ENCODE results near the gene AKAP13.
A peak's percentile ranks its signal among the peaks of the same experiment; 100 is the strongest.
"Not testable (repeated sequence)": the region's sequence is repeated elsewhere in the genome, so short reads cannot be mapped to it uniquely, and the experiment has no call there.

The AKAP13 gene

GRCh38 chr15:85779249-85779648 lies 398.8 kb downstream of the AKAP13 start:
- no peak for DNase-seq

- DNase-seq, result no peak
These were observed 400.0 kb downstream of the AKAP13 start for GRCh38 chr15:85780225-85780985.

- no peak for DNase-seq
These were observed 400.7 kb downstream of the AKAP13 start for GRCh38 chr15:85781099-85781498.

- DNase-seq, result no peak
These were observed 401.7 kb downstream of the AKAP13 start for GRCh38 chr15:85782064-85782463.

GRCh38 chr15:85785887-85786780 lies 405.7 kb downstream of the AKAP13 start:
- DNase-seq, result peak; percentile 6

- DNase-seq, result no peak
These were observed 406.3 kb downstream of the AKAP13 start for GRCh38 chr15:85786781-85787114.

- DNase-seq, result no peak
These were observed 408.5 kb downstream of the AKAP13 start for GRCh38 chr15:85788771-85789495.

- no peak for DNase-seq
These were observed 409.1 kb downstream of the AKAP13 start for GRCh38 chr15:85789496-85789875.

GRCh38 chr15:85792102-85792731 lies 411.8 kb downstream of the AKAP13 start:
- no peak for DNase-seq

GRCh38 chr15:85792912-85793590 lies 412.6 kb downstream of the AKAP13 start:
- no peak for DNase-seq

GRCh38 chr15:85793641-85794597 lies 413.5 kb downstream of the AKAP13 start:
- DNase-seq, result peak; percentile 36

- DNase-seq, result peak; percentile 90
These were observed 414.4 kb downstream of the AKAP13 start, which contains the start of gene KLHL25 for GRCh38 chr15:85794598-85795336. TSS of gene KLHL25 (minus strand) at chr15:85794925. CDS start at chr15:85769810, 25,115 bp downstream.

- DNase-seq, result no peak
These were observed 415.2 kb downstream of the AKAP13 start for GRCh38 chr15:85795337-85796305.

GRCh38 chr15:85796371-85796770 lies 416.0 kb downstream of the AKAP13 start:
- DNase-seq, result not testable (repeated sequence)

Data from activated effector memory CD4-positive, alpha-beta T cell treated with Interleukin-2 at 50 U/mL for 16 hours (primary cell).